Psoas muscle (tissue), 8 donors: Measurements from ENCODE around the gene XPNPEP2. TPM values are rescaled to one million over a fixed set of nuclear protein-coding genes. Genes with fewer than 3 reads are reported as not detected.

Experiments
- ATAC-seq, 4 donors: fragments of 200-7000 bp; cut with Tn5 transposase; one replicate each; pipeline ENCODE4 v1.9.1; 2020; ENCODE audit warnings: moderate library complexity in 3 of 4, mild to moderate bottlenecking in 2 of 4
- DNase-seq, 2 donors: peaks; one replicate each; pipeline ENCODE4 v3.0.0-alpha.2; 2020
- H3K27ac ChIP-seq: fragments of 200-600 bp; one replicate; pipeline ENCODE4 v1.8.0; 2022
- H3K27me3 ChIP-seq, 3 donors: fragments of 200-600 bp in 1 of 3; one replicate each; pipeline versions ENCODE4 v1.6.1 to v1.8.0; 2013 to 2022; ENCODE audit warnings: low read length in 2 of 3, mild to moderate bottlenecking in 2 of 3, moderate library complexity in 1 of 3; ENCODE audit not compliant: insufficient read depth in 3 of 3
- H3K36me3 ChIP-seq, 2 donors: fragments of 200-600 bp in 1 of 2; one replicate each; pipeline versions ENCODE4 v1.6.1 to v1.8.0; 2013 to 2022; ENCODE audit warnings: low read depth in 1 of 2, mild to moderate bottlenecking in 1 of 2, moderate library complexity in 1 of 2; ENCODE audit not compliant: insufficient read depth in 1 of 2
- H3K4me1 ChIP-seq: fragments of 200-600 bp; one replicate; pipeline ENCODE4 v1.8.0; 2022
- H3K4me3 ChIP-seq: fragments of 200-600 bp; one replicate; pipeline ENCODE4 v1.8.0; 2022; ENCODE audit warnings: mild to moderate bottlenecking
- H3K9me3 ChIP-seq: fragments of 200-600 bp; one replicate; pipeline ENCODE4 v1.8.0; 2022
- WGBS, 3 donors: extraction: QIAGEN DNeasy Blood & Tissue Kit; methylation state at CpG; one replicate each; pipeline versions ENCODE4 v1.1.6 to v1.1.7; 2013; 5-methylcytosine and 5-hydroxymethylcytosine counted together
- intact Hi-C, 2 donors: fragments of 100-400 bp; cut with DNase I; formaldehyde crosslinking; loops; one replicate each; pipeline versions ENCODE4 v1.11.0 to v1.14.2; 2022
- polyA plus RNA-seq, 3 donors: library from polyadenylated mRNA; stranded (reverse); fragments of 200-250 nt; gene quantifications; one replicate each; pipeline ENCODE4 v1.2.3, GENCODE V29; 2013
- total RNA-seq, 4 donors: library from RNA; stranded (reverse); fragmentation: NEBNext Ultra II Directional in 2 of 4; extraction: Animal tissue kit (Norgen Biotek cat#: 25700) in 2 of 4; gene quantifications; one replicate each; pipeline versions ENCODE4 v1.2.1 to v1.2.4, GENCODE V29; 2021 to 2023
- TF ChIP-seq, protein P1 (sequence below): fragments of 200-600 bp; IDR thresholded peaks from one replicate; pipeline ENCODE4 v1.8.0; 2022; ENCODE audit warnings: antibody characterized with exemption
- donor health status: healthy with polysubstance abuse.
- donor health status: DM: no; HTN: no; CAD: no; lungs with moderate emphysema.
- donor health status: Bipolar disorder and iron deficiency.
- donor health status: healthy.
- donor health status: DM: yes; HTN: yes; CAD: no.
- donor health status: DM: no; HTN: no; CAD: no.
- donor health status: DM: no; HTN: no; CAD: no.
- donor health status: DM: yes; HTN: yes; CAD: no.

XPNPEP2 gene
- total and polyA plus RNA-seq, 7 donors: 0.25 to 0.97 (median 0.44) TPM

DNA sequence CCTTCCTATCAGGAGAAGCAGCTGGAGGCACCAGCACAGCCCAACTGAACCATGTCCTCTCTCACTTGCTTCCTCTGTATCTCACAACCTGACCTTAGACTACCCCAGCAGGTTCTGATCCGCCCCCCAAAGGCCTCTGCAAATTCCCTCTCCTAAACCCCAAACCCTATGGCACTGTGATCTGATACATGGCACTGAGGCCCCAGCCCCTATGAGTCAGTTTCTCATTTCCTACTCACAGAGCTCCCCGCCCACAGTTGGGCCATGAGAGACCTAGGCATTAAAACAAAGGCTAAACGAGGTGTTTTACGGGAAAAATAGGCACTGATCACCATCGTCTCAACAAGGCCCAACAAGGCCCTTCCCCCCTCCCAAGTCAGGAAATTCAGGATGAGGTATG is 60.1 kb downstream of the XPNPEP2 start:
- DNase-seq: no peak
- Histone ChIP-seq H3K9me3 (no peaks in the 10 kb centered on the region), H3K4me1 (no peaks in the 10 kb centered on the region), H3K4me3 (no peak overlapping the region), H3K36me3 (no peaks in the 10 kb centered on the region), H3K27me3 (peaks cover 0 to under 1% (median 0%) of the 10 kb centered on the region in 3 donors), H3K27ac (no peak overlapping the region)
- intact Hi-C loops: no loop called here
- TF ChIP-seq, protein P1, sequence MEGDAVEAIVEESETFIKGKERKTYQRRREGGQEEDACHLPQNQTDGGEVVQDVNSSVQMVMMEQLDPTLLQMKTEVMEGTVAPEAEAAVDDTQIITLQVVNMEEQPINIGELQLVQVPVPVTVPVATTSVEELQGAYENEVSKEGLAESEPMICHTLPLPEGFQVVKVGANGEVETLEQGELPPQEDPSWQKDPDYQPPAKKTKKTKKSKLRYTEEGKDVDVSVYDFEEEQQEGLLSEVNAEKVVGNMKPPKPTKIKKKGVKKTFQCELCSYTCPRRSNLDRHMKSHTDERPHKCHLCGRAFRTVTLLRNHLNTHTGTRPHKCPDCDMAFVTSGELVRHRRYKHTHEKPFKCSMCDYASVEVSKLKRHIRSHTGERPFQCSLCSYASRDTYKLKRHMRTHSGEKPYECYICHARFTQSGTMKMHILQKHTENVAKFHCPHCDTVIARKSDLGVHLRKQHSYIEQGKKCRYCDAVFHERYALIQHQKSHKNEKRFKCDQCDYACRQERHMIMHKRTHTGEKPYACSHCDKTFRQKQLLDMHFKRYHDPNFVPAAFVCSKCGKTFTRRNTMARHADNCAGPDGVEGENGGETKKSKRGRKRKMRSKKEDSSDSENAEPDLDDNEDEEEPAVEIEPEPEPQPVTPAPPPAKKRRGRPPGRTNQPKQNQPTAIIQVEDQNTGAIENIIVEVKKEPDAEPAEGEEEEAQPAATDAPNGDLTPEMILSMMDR: no peak
- WGBS, 3 donors: 70 to 83% (median 80%) methylated on average over 5 of the region's 5 CpGs
- ATAC-seq: no peak

DNA sequence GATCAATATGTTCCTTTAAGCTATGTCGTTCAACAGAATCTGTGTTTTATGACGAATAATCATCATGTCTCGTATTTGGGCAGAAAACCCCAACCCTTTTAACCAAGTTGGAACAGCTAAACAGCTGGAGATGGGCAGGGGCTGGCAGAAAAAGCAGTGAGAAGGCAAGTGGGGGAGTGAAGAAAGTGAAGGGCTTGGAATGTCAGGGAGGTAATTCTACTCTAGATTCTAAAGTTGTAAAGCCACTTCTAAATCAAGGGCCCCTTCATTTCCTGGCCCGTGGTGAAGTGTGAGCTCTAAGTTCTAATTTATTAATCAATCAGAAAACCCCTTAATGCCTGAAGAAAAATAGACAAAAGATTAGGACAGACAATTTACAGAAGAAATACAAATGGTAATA is 61.4 kb downstream of the XPNPEP2 start:
- no peaks in the 10 kb centered on the region for H3K9me3 ChIP-seq
- ATAC-seq: no peak
- TF ChIP-seq, protein P1: no peak
- H3K4me1 ChIP-seq: no peaks in the 10 kb centered on the region
- intact Hi-C loops: no loop called here
- H3K27ac ChIP-seq: no peak overlapping the region
- H3K36me3 ChIP-seq: peaks cover 0 to 3% of the 10 kb centered on the region in 2 donors
- 60 to 72% (median 67%) methylated on average over 4 of the region's 4 CpGs for WGBS, 3 donors
- H3K27me3 ChIP-seq: no peaks in the 10 kb centered on the region
- no peak overlapping the region for H3K4me3 ChIP-seq
- no peak for DNase-seq

DNA sequence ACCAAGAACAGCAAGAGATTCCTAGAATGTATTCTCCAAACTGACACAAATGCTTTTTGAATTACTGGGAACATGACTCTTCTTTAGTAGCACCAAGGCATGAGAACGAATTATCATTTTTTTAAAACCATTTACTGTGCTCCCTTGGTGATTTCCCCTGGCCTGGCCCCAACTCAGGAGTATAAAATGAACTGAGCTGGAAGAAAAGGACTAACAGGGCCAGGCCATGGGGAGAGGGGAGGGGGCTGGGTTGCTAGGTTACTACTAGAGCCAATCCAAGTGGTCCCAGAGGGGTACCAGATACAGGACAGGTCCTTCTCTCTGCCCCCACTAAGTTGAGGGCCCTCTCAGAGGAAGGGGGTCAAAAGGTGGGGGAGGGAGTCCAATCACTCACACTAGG is 64.1 kb downstream of the XPNPEP2 start:
- Histone ChIP-seq H3K4me3 (no peak overlapping the region), H3K27me3 (no peaks in the 10 kb centered on the region), H3K4me1 (no peaks in the 10 kb centered on the region), H3K9me3 (no peaks in the 10 kb centered on the region), H3K27ac (no peak overlapping the region), H3K36me3 (peaks cover 0 to 17% of the 10 kb centered on the region in 2 donors)
- ATAC-seq (no peak), DNase-seq (no peak)
- WGBS, 3 donors: 23 to 55% (median 29%) methylated on average over 1 of the region's 1 CpG
- intact Hi-C loops: no loop called here
- TF ChIP-seq, protein P1: no peak

DNA sequence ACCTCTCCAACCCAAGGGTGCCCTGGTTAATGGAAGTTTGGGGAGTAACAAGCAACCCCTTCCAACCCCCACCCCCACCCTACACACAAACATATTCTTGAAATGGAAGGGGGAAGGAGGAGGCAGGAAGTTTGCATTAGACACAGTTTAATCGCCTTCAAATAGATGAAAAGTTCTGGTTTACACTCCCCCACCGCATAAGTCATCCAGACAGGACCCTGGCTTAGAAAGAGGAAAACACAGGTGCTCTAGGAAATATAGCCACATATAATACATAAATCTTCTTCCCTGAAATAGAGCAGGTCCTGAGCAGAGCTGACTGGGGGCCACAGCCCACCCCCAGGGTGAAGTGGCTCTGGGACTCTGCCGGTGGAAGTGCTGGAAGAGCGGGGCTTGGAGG is 66.0 kb downstream of the XPNPEP2 start:
- DNase-seq: no peak

More for the DNA sequence above, 66.0 kb downstream of the XPNPEP2 start:
- Histone ChIP-seq H3K27ac (no peak overlapping the region), H3K4me3 (no peak overlapping the region), H3K9me3 (no peaks in the 10 kb centered on the region), H3K27me3 (no peaks in the 10 kb centered on the region), H3K4me1 (no peaks in the 10 kb centered on the region), H3K36me3 (peaks cover 0 to 17% of the 10 kb centered on the region in 2 donors)
- 68 to 75% (median 74%) methylated on average over 4 of the region's 4 CpGs for WGBS, 3 donors
- intact Hi-C loops: no loop called here
- TF ChIP-seq, protein P1: no peak
- no peak for ATAC-seq
